GM12865 (cell line): ENCODE data around the gene ZNF154.

Experiments
- DNase-seq: peaks from one replicate; pipeline ENCODE4 v3.0.0; 2010; ENCODE audit warnings: low read depth
- H3K4me3 ChIP-seq: 2 replicates; pipeline ENCODE4 v1.5.1; 2011; ENCODE audit warnings: mild to moderate bottlenecking, low read depth, low read length, control low read depth
- CTCF ChIP-seq: IDR thresholded peaks from 2 replicates; pipeline ENCODE4 v1.5.1; 2011; ENCODE audit warnings: low read length, control low read depth, low read depth, inconsistent platforms; ENCODE audit not compliant: insufficient read depth; ENCODE audit errors: missing control alignments

ZNF154 gene

GRCh38 chr19:57708641-57709361 lies at the start of gene ZNF154:
Gene ZNF154 (minus strand): TSS chr19:57709204. CDS start chr19:57708971, 233 bp downstream.
- DNase-seq, result peak; percentile 76
- TF ChIP-seq CTCF, result no peak
- peak within 1 kb of the TSS; percentile 66 for H3K4me3 ChIP-seq

GRCh38 chr19:57757941-57758340 lies 48.9 kb upstream of the ZNF154 start:
- DNase-seq, result no peak
- no peak overlapping the region for H3K4me3 ChIP-seq
- no peak for TF ChIP-seq CTCF

- DNase-seq, result no peak
- H3K4me3 ChIP-seq, result no peak overlapping the region
- no peak for TF ChIP-seq CTCF
Measured at GRCh38 chr19:57755031-57755430, 46.0 kb upstream of the ZNF154 start.

GRCh38 chr19:57754091-57754673 lies 45.2 kb upstream of the ZNF154 start:
- no peak for DNase-seq
- H3K4me3 ChIP-seq, result no peak overlapping the region
- TF ChIP-seq CTCF, result no peak

GRCh38 chr19:57748029-57748428 lies 39.0 kb upstream of the ZNF154 start:
- DNase-seq, result no peak
- peak overlapping the region; percentile 83; the same call in 1 of the 2 replicates for H3K4me3 ChIP-seq
- TF ChIP-seq CTCF, result no peak

- H3K4me3 ChIP-seq, result peak overlapping the region; percentile 83
- TF ChIP-seq CTCF, result no peak
- no peak for DNase-seq
Measured at GRCh38 chr19:57747472-57747807, 38.4 kb upstream of the ZNF154 start.
